HCT116 (cell line): ENCODE measurements around the gene CPB1.

Experiments
- CEBPB ChIP-seq: IDR thresholded peaks from 2 replicates; pipeline ENCODE4 v1.6.1; 2012; ENCODE audit warnings: low read depth
- EZH2 ChIP-seq: fragments of 200-600 bp; sonication (generic); IDR thresholded peaks from 2 replicates; pipeline ENCODE4 v1.6.1; 2017; ENCODE audit warnings: antibody characterized with exemption, mixed run types
- EZH2phosphoT487 ChIP-seq: fragments of 200-600 bp; IDR thresholded peaks from 2 replicates; pipeline ENCODE4 v1.6.1; 2018; ENCODE audit warnings: antibody characterized with exemption, borderline replicate concordance
- FOSL1 ChIP-seq: IDR thresholded peaks from 2 replicates; pipeline ENCODE4 v1.6.1; 2012; ENCODE audit warnings: low read depth
- JUND ChIP-seq: IDR thresholded peaks from 2 replicates; pipeline ENCODE4 v1.6.1; 2012
- POLR2A ChIP-seq: IDR thresholded peaks from 2 replicates; pipeline ENCODE4 v1.7.0; 2011; ENCODE audit warnings: borderline replicate concordance; ENCODE audit not compliant: insufficient read depth, insufficient read length; ENCODE audit errors: extremely low read depth
- POLR2AphosphoS5 ChIP-seq: IDR thresholded peaks from 2 replicates; pipeline ENCODE4 v1.6.1; 2011; ENCODE audit warnings: mild to moderate bottlenecking, low read depth, low read length, moderate library complexity
- REST ChIP-seq: IDR thresholded peaks from 2 replicates; pipeline ENCODE4 v1.6.1; 2012; ENCODE audit warnings: low read depth
- SIN3A ChIP-seq: IDR thresholded peaks from 2 replicates; pipeline ENCODE4 v1.6.1; 2012; ENCODE audit warnings: low read depth
- SP1 ChIP-seq: IDR thresholded peaks from 2 replicates; pipeline ENCODE4 v1.6.1; 2012; ENCODE audit warnings: low read depth
- SRF ChIP-seq: IDR thresholded peaks from 2 replicates; pipeline ENCODE4 v1.6.1; 2012; ENCODE audit warnings: low read depth
- YY1 ChIP-seq: IDR thresholded peaks from 2 replicates; pipeline ENCODE4 v1.6.1; 2011; ENCODE audit warnings: low read length, low read depth, moderate library complexity, mild to moderate bottlenecking; ENCODE audit not compliant: insufficient replicate concordance; ENCODE audit errors: extremely low read depth
- TF ChIP-seq, protein P1 (sequence below), 3 experiments: fragments of 200-600 bp in 1 of 3; sonication (generic) in 1 of 3; IDR thresholded peaks in 2 of 3; conservative IDR thresholded peaks in 1 of 3; 2 replicates each; pipeline ENCODE4 v1.5.1; 2012 to 2017; ENCODE audit warnings: low read depth in 2 of 3, low read length in 2 of 3, antibody characterized with exemption in 1 of 3, borderline replicate concordance in 1 of 3, control low read depth in 1 of 3, mild to moderate bottlenecking in 1 of 3, mixed read lengths in 1 of 3, mixed run types in 1 of 3, moderate library complexity in 1 of 3; ENCODE audit not compliant: insufficient read depth in 1 of 3

GRCh38 chr3:148820361-148821245, 7.0 kb upstream of the CPB1 start:
- no peak for TF ChIP-seq POLR2A
- TF ChIP-seq, protein P1, sequence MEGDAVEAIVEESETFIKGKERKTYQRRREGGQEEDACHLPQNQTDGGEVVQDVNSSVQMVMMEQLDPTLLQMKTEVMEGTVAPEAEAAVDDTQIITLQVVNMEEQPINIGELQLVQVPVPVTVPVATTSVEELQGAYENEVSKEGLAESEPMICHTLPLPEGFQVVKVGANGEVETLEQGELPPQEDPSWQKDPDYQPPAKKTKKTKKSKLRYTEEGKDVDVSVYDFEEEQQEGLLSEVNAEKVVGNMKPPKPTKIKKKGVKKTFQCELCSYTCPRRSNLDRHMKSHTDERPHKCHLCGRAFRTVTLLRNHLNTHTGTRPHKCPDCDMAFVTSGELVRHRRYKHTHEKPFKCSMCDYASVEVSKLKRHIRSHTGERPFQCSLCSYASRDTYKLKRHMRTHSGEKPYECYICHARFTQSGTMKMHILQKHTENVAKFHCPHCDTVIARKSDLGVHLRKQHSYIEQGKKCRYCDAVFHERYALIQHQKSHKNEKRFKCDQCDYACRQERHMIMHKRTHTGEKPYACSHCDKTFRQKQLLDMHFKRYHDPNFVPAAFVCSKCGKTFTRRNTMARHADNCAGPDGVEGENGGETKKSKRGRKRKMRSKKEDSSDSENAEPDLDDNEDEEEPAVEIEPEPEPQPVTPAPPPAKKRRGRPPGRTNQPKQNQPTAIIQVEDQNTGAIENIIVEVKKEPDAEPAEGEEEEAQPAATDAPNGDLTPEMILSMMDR (IDR thresholded peaks at IDR 0.05 in 2 of 3, conservative IDR thresholded peaks at IDR 0.05 in 1 of 3; ENCODE audit: borderline replicate concordance in 1 of 3, insufficient read depth in 1 of 3, low read depth in 2 of 3, low read length in 2 of 3): no peak
- no peak for TF ChIP-seq SP1
- TF ChIP-seq SRF: no peak
- no peak for TF ChIP-seq EZH2phosphoT487
- no peak for TF ChIP-seq REST
- TF ChIP-seq YY1: no peak
- no peak for TF ChIP-seq FOSL1
- no peak for TF ChIP-seq EZH2
- no peak for TF ChIP-seq POLR2AphosphoS5
- no peak for TF ChIP-seq CEBPB
- no peak for TF ChIP-seq JUND
- TF ChIP-seq SIN3A: no peak
